Measurements from ENCODE around the gene COQ3.
"Not testable (repeated sequence)": the region's sequence is repeated elsewhere in the genome, so short reads cannot be mapped to it uniquely, and the experiment has no call there.

The COQ3 gene

DNA sequence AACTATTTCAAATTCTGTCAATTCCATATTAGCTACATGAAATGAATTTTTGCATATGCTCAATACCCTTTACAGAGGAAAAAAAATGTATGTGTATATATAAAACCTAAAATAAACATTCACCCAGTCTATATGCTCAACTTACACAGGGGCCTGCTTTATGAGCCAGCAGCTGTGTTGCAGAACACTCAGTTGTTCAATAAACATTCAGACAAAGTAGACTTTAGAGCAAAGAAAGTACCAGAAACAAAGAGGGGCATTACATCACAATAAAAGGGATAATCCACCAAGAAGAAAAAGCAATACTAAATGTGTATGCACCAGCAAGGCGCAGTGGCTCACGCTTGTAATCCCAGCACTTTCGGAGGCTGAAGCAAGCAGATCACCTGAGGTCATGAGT is 9.5 kb downstream of the COQ3 start:
- no peak for DNase-seq (ENCODE audit: low read depth in 2 of 2)

DNA sequence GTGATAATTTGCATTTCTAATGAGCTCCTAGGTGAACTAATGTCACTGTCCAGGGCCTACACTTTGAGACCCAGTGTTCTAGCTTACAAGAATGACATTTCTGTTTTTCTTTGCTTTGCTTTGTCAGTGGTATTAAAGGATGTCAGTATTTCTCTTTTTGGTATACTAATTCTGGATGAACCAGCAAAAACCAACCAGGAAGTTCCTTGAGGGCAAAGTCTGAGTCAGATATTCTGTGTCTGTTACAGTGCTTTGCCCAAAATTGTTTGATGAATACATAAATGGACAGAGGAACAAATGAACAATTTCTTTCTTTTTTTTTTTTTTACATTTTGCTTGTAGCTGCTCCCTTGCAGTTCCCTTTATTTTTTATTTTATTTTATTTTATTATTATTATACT is 15.4 kb downstream of the COQ3 start:
- no peak for DNase-seq (ENCODE audit: low read depth in 2 of 2)

DNA sequence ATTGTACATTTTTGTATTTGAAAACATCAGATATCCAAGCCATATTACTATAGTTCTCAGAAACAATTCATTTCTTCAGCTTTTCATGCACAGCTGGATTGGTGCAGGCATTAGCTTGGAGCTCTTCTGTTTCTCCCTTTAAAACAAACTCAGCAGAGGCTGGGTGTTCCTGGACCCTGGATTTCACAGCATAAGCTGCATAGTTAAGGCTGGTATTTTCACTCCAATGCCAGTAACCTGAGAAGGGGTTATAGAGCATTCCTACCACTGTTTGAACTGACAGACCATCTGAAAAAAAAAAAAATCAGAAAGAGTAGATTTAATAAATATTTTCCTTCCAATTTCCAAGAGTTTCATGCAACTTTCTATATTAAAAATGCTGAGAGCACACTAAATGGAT is 24.5 kb downstream of the COQ3 start:
- no peak for DNase-seq (ENCODE audit: low read depth in 2 of 2)

DNA sequence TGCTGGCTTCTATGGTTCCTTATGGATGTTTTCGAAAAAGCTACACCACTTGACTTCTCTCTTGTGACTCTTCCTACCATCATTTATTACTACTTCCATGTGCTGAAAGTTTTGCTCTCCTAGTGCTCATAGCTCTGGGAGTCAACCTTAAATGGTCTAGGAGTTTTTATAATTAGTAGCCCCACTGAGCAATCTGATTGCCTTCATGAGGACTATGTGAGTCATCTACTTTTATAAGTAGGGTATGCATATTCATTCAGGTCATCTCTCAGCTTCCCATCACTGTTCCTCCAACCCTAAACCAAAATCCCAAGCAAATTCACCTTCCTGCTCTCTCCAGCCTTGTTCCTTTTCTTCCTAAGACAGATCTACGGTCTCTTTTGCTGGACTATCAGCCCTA is 27.1 kb downstream of the COQ3 start:
- no peak for DNase-seq (ENCODE audit: low read depth in 2 of 2)

DNA sequence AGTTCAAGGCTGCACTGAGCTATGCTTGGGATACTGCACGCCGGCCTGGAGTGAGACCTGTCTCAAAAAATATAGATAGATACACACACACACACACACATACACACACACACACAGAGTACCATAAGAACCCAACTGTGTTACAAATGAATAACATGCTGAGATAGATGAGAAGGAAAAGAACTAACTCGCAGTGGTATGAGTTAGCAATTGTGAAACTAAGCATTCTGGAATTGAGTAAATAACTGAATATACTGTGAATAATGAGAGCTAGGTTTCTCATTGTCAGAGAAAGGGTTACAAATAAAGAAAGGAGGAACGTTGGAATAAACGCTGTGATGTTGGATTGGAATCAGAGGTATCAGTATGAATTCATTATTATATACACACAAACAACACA is 30.0 kb downstream of the COQ3 start:
- DNase-seq (ENCODE audit: low read depth in 2 of 2), result no peak

DNA sequence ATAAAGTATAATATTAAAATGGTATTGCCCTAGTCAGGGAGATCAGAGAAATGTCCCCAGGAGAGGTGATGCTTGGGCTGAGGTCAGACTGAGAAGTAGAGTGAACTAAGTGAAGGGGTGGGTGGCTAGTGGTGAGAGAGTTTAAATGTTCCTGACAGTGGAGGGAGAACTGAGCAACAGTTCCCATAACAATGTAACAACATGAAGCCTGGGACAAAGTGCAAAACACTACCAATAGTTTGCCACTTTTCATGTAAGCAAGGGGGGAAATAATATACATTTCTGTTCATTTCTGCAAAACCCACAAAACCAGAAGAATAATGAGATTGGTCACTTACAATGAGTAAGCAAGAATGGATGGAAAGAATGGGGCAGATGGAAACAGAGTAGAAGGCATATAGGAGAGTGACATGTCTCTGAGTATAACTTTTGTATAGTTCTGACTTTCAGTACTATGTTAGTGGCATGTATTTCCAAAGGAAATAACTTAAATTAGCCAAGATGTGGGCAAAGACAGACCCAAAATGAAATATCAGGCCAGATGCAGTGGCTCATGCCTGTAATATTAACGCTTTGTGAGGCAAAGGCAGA is 31.2 kb downstream of the COQ3 start:
- no peak for DNase-seq (ENCODE audit: low read depth in 2 of 2)

DNA sequence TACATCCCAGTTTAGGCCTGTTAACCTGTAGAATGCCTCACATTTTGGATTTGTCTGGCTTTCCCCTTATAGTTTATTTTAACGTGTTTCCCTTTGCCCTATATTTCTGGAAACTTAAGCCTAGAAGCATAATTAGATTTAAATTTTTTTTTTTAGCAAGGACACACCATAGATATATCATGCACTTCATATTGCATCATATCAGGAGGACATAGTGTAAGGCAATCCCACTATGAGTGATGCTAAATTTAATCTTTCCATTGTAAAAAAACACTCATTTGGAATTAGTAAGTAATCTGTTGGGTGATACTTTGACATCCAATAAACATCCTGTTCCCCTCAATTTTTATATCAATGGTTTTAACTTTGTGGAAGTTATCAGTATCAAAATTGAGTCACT is 34.2 kb downstream of the COQ3 start:
- DNase-seq (ENCODE audit: low read depth in 2 of 2), result no peak

DNA sequence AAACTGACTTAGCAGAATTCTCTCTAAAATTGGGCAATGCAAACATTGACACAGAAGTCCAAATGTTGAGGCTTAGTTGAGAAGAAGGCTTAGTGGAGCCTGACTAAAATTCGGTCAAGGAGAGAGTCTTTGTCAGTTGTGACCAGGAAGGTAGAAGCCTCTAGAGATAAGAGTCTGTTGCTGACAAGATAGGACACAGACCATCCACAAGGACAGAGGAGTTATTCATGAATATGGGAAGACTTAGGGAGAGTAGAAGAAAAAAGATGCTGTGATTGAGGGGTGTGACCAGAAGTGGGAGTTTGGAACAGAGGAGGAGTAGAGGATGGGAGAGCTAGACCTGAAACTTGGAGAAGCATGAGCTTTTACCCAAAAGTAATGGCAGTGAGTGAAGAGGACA is 37.4 kb downstream of the COQ3 start:
- DNase-seq (ENCODE audit: low read depth in 2 of 2), result no peak

DNA sequence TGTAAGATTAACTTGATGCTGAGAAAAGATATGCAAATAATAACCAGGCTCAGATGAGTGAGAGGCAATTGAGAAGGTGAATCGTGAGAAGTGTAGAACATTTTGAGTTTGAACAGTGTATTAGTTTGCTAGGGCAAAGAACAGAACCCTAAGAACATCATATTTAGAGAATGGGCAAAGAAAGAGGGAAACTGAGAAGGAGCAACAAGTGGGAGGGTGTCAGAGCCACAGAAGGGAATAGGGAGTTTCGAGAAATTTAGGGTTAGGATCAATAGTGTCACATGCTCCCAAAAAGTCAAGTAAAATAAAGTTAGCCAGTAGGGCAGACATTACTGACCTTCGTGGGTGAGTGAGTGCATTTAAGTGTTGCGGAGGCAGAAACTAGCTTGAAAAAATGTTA is 39.0 kb downstream of the COQ3 start:
- DNase-seq (ENCODE audit: low read depth in 2 of 2), result no peak

DNA sequence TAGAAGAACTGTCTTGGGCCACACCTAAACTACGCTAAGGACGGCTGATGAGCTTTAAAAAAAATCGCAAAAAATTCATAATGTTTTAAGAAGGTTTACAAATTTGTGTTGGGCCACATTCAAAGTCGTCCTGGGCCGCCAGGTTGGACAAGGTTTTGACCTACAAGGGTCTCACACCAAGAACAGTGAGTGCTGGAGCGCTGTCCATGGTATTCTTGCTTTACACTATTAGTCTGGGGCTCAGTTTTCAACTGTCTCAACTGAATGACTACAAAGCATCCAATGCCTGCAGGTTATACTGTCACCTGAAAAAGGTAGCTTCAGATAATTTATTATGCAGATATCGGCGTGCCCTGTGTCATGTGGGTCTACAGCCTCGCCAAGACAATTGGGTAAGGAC is 40.9 kb downstream of the COQ3 start:
- no peak for DNase-seq (ENCODE audit: low read depth in 2 of 2)

DNA sequence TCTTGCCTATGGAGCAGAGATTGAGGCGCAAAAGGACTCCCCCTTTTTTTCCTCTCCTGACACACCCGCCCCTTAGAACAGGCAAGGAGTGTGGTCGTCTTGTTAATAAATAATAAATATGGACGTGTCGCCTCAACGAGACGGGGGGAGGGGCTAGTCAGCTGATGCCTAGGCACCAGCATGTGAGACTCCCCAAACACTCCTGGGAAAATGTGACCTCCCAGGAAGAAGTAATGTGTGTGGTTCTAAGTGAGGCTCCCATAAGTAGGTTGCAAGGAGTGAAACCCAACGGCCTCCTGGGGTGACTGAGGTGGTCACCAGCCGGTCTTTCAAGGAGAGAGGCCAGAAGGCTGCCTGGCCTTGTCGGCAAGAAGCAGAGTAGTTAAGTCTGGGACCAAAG is 43.4 kb downstream of the COQ3 start:
- DNase-seq (ENCODE audit: low read depth in 2 of 2), result no peak

DNA sequence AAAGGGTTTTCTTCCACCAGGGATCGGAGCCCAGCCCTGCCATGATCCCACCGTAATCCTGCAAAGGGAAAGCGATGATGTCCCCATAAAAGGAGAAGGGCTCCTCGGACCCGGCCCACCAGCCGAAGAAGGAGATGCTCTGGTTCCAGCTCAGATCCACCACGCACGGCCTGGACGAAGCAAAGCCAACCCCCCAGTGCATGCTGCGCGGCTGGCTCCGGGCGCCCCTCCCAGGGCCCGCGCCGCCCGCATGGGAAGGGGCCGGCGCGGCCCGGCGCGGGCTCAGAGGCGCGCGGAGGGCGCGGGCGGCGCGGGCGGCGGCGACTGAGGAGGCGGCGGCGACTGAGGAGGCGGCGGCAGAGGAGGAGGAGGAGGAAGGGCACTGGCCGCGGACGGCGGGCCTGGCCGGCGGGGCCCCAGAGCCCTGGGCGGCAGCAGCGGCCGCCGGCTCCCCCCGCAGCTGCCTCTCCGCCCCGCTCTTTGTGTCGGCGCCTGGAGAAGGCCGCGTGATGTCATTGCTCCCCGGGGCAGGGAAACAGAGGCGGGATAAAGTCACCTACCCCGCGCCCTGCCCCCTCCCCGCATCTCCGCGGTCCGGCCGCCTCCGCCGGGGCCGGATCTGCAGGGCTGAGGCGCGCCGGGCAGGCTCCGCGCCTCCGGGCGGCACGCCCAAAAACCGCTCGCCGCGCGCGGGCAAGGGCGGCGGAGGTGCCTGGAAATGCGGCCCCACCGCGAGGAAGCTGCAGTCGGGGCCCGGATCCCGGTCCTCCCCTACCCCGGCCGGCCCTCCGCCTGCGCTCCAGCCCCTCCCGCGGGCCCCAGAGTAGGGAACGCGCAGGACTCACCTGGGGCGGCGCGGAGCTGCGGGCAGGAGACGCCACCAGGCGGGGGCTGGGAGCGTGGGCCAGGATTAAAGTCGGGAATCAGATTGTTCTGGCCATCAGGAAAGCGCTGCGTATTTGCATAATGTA is 44.5 kb downstream of the COQ3 start, which contains the start of gene FAXC:
Gene FAXC (minus strand): TSS at position 504 of the 971 bp plus-strand sequence. CDS start 302 bp downstream, at position 202.
- DNase-seq (ENCODE audit: low read depth in 2 of 2), result no peak

DNA sequence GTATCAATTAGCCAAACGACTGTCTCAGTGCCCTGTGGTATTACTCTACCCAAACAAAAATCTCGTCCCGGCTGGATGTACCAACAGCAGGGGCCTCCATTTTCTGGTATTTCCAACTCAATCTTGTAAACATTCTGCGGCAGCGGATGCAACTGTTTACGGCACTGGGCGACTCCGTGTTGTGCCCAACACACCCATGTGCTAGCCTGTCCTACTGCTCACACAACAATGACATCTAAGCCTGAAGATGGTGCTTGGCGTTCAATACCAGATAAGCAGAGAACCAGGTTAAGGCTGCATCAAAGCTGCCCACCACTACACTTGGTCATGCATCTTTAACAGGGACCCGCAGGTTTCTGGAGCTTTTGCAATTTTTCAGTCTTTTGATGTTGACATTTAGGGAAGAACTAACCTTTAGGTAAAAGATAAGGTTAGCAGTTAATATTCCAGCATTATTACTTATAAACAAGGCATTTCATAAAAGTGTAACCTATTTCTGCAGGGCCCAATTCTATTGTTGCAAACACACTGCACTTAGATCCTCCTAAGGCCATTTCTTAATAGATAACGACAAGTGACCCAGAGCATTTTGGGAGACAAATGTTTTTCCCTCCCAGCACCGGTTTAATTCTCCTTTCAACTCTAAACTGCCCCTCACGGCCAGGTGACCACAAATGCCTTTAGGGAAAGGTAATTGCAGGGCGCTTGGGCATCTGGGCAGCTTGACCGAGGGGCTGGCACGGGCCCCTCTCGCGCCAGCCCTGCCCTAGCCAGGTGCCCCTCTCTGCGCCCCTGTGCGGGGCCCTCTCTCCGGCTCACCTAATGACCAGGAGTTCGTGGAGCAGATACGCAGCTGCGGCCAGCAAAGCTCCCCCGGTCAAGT is 45.5 kb downstream of the COQ3 start:
- DNase-seq (ENCODE audit: low read depth in 2 of 2), result no peak

DNA sequence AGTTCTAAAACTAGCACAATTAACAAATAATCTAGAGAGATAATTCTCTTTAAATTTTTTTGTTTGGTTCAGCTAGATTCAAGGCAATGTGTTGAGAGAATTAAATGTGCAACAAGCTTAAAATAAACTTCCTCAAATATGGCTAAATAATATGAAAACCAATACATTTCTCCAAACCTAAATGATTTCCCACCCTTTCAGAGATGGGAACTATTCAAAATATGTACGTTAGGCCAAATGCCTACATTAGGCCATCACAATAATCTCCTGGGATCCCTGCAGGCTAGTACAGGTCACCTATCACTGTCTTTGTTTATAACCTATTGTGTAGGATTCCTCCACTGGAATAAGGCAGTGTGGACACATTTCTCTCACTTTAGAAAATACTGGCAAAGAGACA is 46.2 kb downstream of the COQ3 start:
- no peak for DNase-seq (ENCODE audit: low read depth in 2 of 2)

DNA sequence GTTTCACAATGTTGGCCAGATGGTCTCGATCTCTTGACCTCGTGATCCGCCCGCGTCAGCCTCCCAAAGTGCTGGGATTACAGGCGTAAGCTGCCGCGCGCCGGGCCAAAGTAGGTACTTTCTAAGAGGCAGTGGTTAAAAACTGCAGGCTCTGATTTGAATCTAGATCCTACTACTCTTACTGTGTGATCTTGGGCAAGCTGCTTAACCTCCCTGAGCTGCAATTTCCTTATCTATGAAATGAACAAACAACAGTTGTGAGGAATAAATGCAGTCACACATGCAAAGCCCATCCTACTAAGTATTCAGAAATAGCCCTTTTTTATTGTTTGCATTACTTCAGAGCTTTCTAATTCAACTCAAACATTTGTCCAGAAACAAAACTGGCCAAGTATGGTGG is 47.4 kb downstream of the COQ3 start:
- DNase-seq (ENCODE audit: low read depth in 2 of 2), result no peak

DNA sequence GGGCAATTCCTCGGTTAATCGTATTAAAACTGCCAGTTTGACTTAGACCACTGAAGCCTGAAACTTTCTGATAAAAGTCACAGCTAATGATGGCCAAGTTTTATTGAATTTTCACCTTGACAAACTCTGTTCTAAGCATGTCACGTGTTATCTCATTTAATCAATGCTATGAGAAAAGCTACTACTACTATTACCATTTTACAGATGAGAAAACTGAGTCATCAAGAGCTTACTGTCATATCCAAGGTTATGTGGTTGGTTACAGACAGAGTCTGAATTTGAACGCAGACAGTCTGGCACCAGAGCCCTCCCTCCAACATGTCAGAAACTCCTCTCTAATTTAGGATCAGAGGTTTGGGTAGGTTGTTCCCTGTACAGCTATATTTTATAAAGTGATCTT is 48.8 kb downstream of the COQ3 start:
- DNase-seq (ENCODE audit: low read depth in 2 of 2), result no peak

DNA sequence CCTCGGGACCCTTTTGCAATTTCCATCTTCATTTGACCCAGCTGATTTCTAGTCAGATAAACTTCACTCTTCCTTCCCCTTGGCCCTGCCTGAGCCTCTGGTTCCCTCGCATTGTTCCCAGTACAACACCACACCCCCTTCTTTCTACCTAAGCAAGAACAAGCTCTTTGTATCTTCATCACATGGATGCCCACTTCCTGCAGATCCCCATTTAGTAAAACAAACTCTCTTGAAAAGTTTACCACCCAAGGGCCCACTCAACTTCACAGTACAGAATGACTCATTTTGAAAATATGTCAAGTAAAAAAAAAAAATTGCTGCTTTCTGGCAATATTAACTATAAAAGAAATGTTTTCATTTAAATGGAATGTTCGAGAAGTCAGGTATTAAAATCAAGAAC is 49.7 kb downstream of the COQ3 start:
- no peak for DNase-seq (ENCODE audit: low read depth in 2 of 2)

DNA sequence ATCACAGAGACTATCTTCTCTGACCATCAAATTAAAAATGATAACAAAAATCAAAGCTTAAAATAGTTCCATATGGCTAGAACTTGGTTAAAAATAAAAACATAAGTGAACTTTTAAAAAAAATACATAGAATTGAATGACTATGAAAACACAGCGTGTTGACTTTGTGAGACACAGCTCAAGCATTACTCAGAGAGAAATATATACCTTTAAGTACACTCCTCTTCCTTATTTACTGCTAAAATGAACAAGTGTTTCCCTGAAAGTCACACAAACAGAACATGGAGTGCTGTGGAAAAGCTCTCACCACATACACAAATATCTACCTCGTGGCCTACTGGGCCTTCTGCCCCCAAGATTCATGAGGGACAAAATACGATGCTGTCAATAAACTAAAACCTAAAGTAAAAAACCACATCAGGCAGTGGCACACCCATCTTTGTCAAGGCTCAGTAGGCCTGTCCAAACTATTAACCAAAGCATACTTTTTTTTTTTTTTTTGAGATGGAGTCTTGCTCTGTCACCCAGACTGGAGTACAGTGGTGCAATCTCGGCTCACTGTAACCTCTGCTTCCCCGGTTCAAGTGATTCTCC is 52.0 kb downstream of the COQ3 start:
- DNase-seq (ENCODE audit: low read depth in 2 of 2), result no peak

DNA sequence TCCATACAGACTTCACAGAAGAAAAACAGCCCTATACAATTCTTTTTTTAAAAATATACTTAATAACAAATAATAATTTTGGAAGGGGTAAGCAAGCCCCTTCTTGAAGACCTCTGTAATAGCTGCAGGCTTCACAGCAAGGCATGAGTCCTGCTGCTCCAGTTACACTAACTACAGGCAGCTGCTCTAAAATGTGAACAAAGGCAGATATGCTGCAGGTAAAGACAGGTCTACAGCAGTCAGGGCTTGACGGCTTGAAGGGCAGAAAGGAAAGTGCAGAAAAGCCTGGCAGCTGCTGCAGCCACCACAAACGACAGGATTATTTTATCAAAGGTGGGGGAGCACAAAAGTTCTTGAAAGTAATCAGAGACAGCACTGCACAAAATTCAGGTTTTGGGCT is 55.8 kb downstream of the COQ3 start:
- no peak for DNase-seq (ENCODE audit: low read depth in 2 of 2)

DNA sequence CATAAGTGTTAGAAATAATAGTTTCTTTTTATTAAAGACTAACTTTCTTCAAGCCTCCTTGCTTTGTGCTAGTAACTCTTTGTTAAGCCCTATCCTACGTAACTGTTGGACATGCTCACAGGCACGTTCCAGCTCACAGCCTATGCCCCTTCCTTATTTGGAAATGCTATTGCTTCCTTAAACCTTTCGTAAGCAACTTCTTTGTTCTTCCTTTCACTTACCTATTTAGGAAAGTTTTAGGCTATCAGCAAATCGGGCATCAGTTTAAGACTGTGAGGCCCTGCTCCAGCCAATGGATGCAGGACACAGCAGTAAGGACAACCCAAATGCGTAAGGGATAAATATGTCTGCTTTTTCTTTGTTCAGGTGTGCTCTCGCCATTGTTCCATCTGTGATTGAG is 58.7 kb downstream of the COQ3 start:
- DNase-seq (ENCODE audit: low read depth in 2 of 2), result not testable (repeated sequence)

DNA sequence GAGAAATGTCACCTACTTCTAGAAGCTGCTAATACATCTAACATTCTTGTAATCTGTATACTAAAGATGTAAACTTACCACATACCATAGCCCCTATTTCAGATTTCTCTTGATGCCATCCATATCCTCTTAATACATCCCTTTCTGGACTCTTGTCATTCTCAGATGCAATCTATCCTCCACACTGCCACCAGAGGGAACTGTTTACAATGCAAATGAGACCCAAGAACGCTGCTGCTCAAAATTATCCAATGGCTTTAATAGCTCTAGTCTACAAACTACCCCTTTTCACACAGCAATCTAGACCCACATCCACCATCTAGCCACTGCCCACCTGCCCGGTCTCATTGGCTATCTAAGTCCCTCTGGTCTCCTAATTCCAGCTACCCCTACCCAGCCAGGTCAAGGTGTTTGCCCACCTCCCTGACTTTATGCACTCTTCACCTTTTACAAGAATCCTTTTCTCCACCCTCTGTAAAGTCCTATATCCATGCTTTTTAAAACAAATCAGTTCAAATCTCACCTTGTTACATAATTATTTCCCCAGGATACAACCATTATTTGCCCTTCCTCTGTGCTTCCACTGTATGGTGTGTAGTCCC is 59.4 kb downstream of the COQ3 start:
- no peak for DNase-seq (ENCODE audit: low read depth in 2 of 2)

DNA sequence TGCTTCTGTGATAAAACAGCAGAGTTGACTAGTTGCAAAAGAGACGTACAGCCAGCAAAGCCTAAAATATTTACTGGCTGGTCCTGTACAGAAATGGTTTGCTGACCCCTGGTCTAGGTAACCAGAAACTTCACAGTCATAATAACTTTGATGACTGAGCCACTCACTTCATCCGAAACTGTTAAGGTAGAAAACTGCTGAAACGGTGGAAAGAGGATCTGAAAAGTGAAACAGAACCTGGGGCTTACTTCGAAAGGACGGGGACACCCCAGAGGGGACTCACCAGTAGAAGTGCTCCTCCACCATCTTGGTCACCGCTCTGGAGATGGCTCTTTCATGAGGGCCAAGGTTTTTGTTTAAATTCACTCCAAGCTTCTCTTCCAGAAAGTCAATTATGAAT is 60.9 kb downstream of the COQ3 start:
- no peak for DNase-seq (ENCODE audit: low read depth in 2 of 2)

All from stimulated activated CD8-positive, alpha-beta memory T cell treated with anti-CD3 and anti-CD28 coated beads, Interleukin-15, amount 100 ng/mL, for 4 hours (primary cell).